HAP-1 (cell line): ENCODE data around the gene KRTAP5-9.
"Not testable (repeated sequence)": the region's sequence is repeated elsewhere in the genome, so short reads cannot be mapped to it uniquely, and the experiment has no call there.

Source experiments
- DNase-seq, 2 experiments: peaks; one replicate each; pipeline ENCODE4 v3.0.0-alpha.2; 2016 to 2020; ENCODE audit warnings: low spot score in 2 of 2
- H3K27me3 ChIP-seq: fragments of 250-450 bp; sonication (Bioruptor Pico); 2 replicates; pipeline ENCODE4 v1.5.1; 2020; ENCODE audit warnings: low read depth, mild to moderate bottlenecking, moderate library complexity
- H3K36me3 ChIP-seq: fragments of 250-450 bp; sonication (Bioruptor Pico); replicated peaks from 2 replicates; pipeline ENCODE4 v1.5.1; 2020; ENCODE audit warnings: mild to moderate bottlenecking
- H3K4me1 ChIP-seq: fragments of 250-450 bp; sonication (Bioruptor Pico); 2 replicates; pipeline ENCODE4 v1.5.1; 2020; ENCODE audit warnings: mild to moderate bottlenecking
- H3K4me3 ChIP-seq: fragments of 250-450 bp; sonication (Bioruptor Pico); 2 replicates; pipeline ENCODE4 v1.5.1; 2020; ENCODE audit warnings: mild to moderate bottlenecking, moderate library complexity
- H3K9me3 ChIP-seq: fragments of 250-450 bp; sonication (Bioruptor Pico); 2 replicates; pipeline ENCODE4 v1.5.1; 2020; ENCODE audit warnings: mild to moderate bottlenecking, moderate library complexity
- in situ Hi-C: fragments of 300-500 bp; cut with MboI; formaldehyde crosslinking; loops from 3 replicates; pipeline ENCODE4 v1.14.3; 2020; ENCODE audit warnings: low sequenced_read_pairs, inconsistent platforms, mixed read lengths

Gene KRTAP5-9

GRCh38 chr11:71558996-71559395 is 10.8 kb downstream of the KRTAP5-9 start:
- no peak for DNase-seq
- H3K9me3 ChIP-seq: no peaks in the 10 kb centered on the region; the same call in 1 of the 2 replicates
- H3K27me3 ChIP-seq: peaks cover 23% of the 10 kb centered on the region
- no peaks in the 10 kb centered on the region for H3K36me3 ChIP-seq
- in situ Hi-C loops: no loop called here
- H3K4me1 ChIP-seq: no peaks in the 10 kb centered on the region
- H3K4me3 ChIP-seq: no peak overlapping the region

- H3K36me3 ChIP-seq: no peaks in the 10 kb centered on the region
- H3K4me1 ChIP-seq: no peaks in the 10 kb centered on the region
- in situ Hi-C loops: no loop called here
- H3K27me3 ChIP-seq: peaks cover 24% of the 10 kb centered on the region
- DNase-seq: no peak
- no peaks in the 10 kb centered on the region; the same call in 1 of the 2 replicates for H3K9me3 ChIP-seq
- H3K4me3 ChIP-seq: no peak overlapping the region
These were observed 13.9 kb downstream of the KRTAP5-9 start for GRCh38 chr11:71562120-71562519.

- no peaks in the 10 kb centered on the region for H3K4me1 ChIP-seq
- peak; percentile 16 to 42 for DNase-seq
- in situ Hi-C loops: no loop called here
- H3K9me3 ChIP-seq: no peaks in the 10 kb centered on the region; the same call in 1 of the 2 replicates
- peaks cover 24% of the 10 kb centered on the region for H3K27me3 ChIP-seq
- H3K36me3 ChIP-seq: no peaks in the 10 kb centered on the region
- H3K4me3 ChIP-seq: no peak overlapping the region
These were observed 15.2 kb downstream of the KRTAP5-9 start for GRCh38 chr11:71563406-71563805.

GRCh38 chr11:71564430-71564829 is 16.2 kb downstream of the KRTAP5-9 start:
- Histone ChIP-seq H3K27me3 (peaks cover 24% of the 10 kb centered on the region), H3K4me3 (no peak overlapping the region), H3K9me3 (no peaks in the 10 kb centered on the region; the same call in 1 of the 2 replicates), H3K36me3 (no peaks in the 10 kb centered on the region), H3K4me1 (no peaks in the 10 kb centered on the region)
- no peak for DNase-seq
- in situ Hi-C loops: no loop called here

- in situ Hi-C loops: no loop called here
- H3K4me3 ChIP-seq: no peak within 1 kb of the TSS
These were observed 17.0 kb downstream of the KRTAP5-9 start, which contains the start of gene KRTAP5-10 for GRCh38 chr11:71565263-71565662. TSS of gene KRTAP5-10 (plus strand) at chr11:71565563. CDS start at chr11:71565588, 25 bp downstream.

GRCh38 chr11:71566081-71566620 is 17.9 kb downstream of the KRTAP5-9 start:
- no peaks in the 10 kb centered on the region for H3K36me3 ChIP-seq
- in situ Hi-C loops: no loop called here
- DNase-seq: no peak
- no peak overlapping the region for H3K4me3 ChIP-seq
- peaks cover 24% of the 10 kb centered on the region for H3K27me3 ChIP-seq
- no peaks in the 10 kb centered on the region for H3K4me1 ChIP-seq
- H3K9me3 ChIP-seq: no peaks in the 10 kb centered on the region; the same call in 1 of the 2 replicates

More at GRCh38 chr11:71565263-71565662, 17.0 kb downstream of the KRTAP5-9 start, which contains the start of gene KRTAP5-10:
- H3K36me3 ChIP-seq: no peaks in the 10 kb centered on the region
- peaks cover 24% of the 10 kb centered on the region for H3K27me3 ChIP-seq
- no peak for DNase-seq
- no peaks in the 10 kb centered on the region; the same call in 1 of the 2 replicates for H3K9me3 ChIP-seq
- H3K4me1 ChIP-seq: no peaks in the 10 kb centered on the region

- H3K4me1 ChIP-seq: not testable (repeated sequence)
These were observed 18.7 kb downstream of the KRTAP5-9 start for GRCh38 chr11:71566626-71567599.

GRCh38 chr11:71567633-71568032 is 19.4 kb downstream of the KRTAP5-9 start:
- H3K36me3 ChIP-seq, in situ Hi-C loops, H3K4me3 ChIP-seq, DNase-seq, H3K4me1 ChIP-seq, H3K9me3 ChIP-seq: not testable (repeated sequence)
- H3K27me3 ChIP-seq: peaks cover 14% of the 10 kb centered on the region

More at GRCh38 chr11:71566626-71567599, 18.7 kb downstream of the KRTAP5-9 start:
- DNase-seq, H3K4me3 ChIP-seq, H3K36me3 ChIP-seq, H3K9me3 ChIP-seq, in situ Hi-C loops: not testable (repeated sequence)
- H3K27me3 ChIP-seq: peaks cover 20% of the 10 kb centered on the region

GRCh38 chr11:71568704-71569349 is 20.6 kb downstream of the KRTAP5-9 start:
- Histone ChIP-seq H3K36me3 (no peaks in the 10 kb centered on the region), H3K27me3 (peaks cover 2% of the 10 kb centered on the region), H3K4me1 (no peaks in the 10 kb centered on the region), H3K4me3 (no peak overlapping the region), H3K9me3 (no peaks in the 10 kb centered on the region)
- DNase-seq: no peak
- in situ Hi-C loops: no loop called here

GRCh38 chr11:71571101-71571850 is 23.1 kb downstream of the KRTAP5-9 start:
- H3K27me3 ChIP-seq, H3K9me3 ChIP-seq, H3K4me3 ChIP-seq, H3K4me1 ChIP-seq, in situ Hi-C loops, DNase-seq, H3K36me3 ChIP-seq: not testable (repeated sequence)

GRCh38 chr11:71572811-71573210 is 24.6 kb downstream of the KRTAP5-9 start:
- in situ Hi-C loops: no loop called here
- no peaks in the 10 kb centered on the region for H3K27me3 ChIP-seq

GRCh38 chr11:71574418-71574817 is 26.2 kb downstream of the KRTAP5-9 start:
- in situ Hi-C loops: no loop called here
- Histone ChIP-seq H3K36me3 (no peaks in the 10 kb centered on the region), H3K4me1 (no peaks in the 10 kb centered on the region), H3K4me3 (no peak overlapping the region), H3K27me3 (no peaks in the 10 kb centered on the region), H3K9me3 (no peaks in the 10 kb centered on the region)
- DNase-seq: no peak

More at GRCh38 chr11:71572811-71573210, 24.6 kb downstream of the KRTAP5-9 start:
- no peaks in the 10 kb centered on the region for H3K4me1 ChIP-seq
- no peak overlapping the region for H3K4me3 ChIP-seq
- no peak for DNase-seq
- H3K36me3 ChIP-seq: no peaks in the 10 kb centered on the region
- no peaks in the 10 kb centered on the region for H3K9me3 ChIP-seq
